ENCODE results near the gene WIPF2.
"Not testable (repeated sequence)": the region's sequence is repeated elsewhere in the genome, so short reads cannot be mapped to it uniquely, and the experiment has no call there.

The WIPF2 gene

GRCh38 chr17:40293363-40293762 lies 74.3 kb downstream of the WIPF2 start:
- H3K4me3 Mint-ChIP-seq, result no peak overlapping the region
- H3K4me1 Mint-ChIP-seq, result peaks cover 30% of the 10 kb centered on the region
- DNase-seq (no peak), ATAC-seq (no peak)
- H3K27me3 Mint-ChIP-seq, result no peaks in the 10 kb centered on the region
- no peaks in the 10 kb centered on the region for H3K9me3 Mint-ChIP-seq
- H3K27ac Mint-ChIP-seq, result no peak overlapping the region

GRCh38 chr17:40295488-40296436 lies 76.7 kb downstream of the WIPF2 start:
- ATAC-seq (peak; percentile 61), DNase-seq (no peak)
- Mint-ChIP-seq H3K4me1 (peaks cover 15% of the 10 kb centered on the region), H3K9me3 (no peaks in the 10 kb centered on the region), H3K4me3 (no peak overlapping the region), H3K27me3 (no peaks in the 10 kb centered on the region), H3K27ac (no peak overlapping the region)

- Mint-ChIP-seq H3K9me3 (no peaks in the 10 kb centered on the region), H3K4me3 (no peak overlapping the region), H3K27ac (no peak overlapping the region), H3K4me1 (peaks cover 14% of the 10 kb centered on the region), H3K27me3 (no peaks in the 10 kb centered on the region)
- ATAC-seq, result no peak
- no peak for DNase-seq
Measured at GRCh38 chr17:40297511-40297910, 78.4 kb downstream of the WIPF2 start.

- no peak for DNase-seq
- Mint-ChIP-seq H3K9me3 (no peaks in the 10 kb centered on the region), H3K4me1 (peaks cover 24% of the 10 kb centered on the region), H3K27ac (no peak overlapping the region), H3K27me3 (no peaks in the 10 kb centered on the region), H3K4me3 (no peak overlapping the region)
- no peak for ATAC-seq
Measured at GRCh38 chr17:40298726-40299125, 79.6 kb downstream of the WIPF2 start.

GRCh38 chr17:40299159-40299757 lies 80.2 kb downstream of the WIPF2 start:
- H3K9me3 Mint-ChIP-seq, H3K4me3 Mint-ChIP-seq, ATAC-seq, DNase-seq, H3K27me3 Mint-ChIP-seq, H3K27ac Mint-ChIP-seq: not testable (repeated sequence)
- H3K4me1 Mint-ChIP-seq, result peaks cover 29% of the 10 kb centered on the region

GRCh38 chr17:40301315-40301714 lies 82.2 kb downstream of the WIPF2 start:
- Mint-ChIP-seq H3K4me1 (peaks cover 26% of the 10 kb centered on the region), H3K27me3 (no peaks in the 10 kb centered on the region), H3K4me3 (no peak overlapping the region), H3K9me3 (no peaks in the 10 kb centered on the region), H3K27ac (peak overlapping the region in 1 of 2 donors; percentile 44)
- DNase-seq (no peak), ATAC-seq (no peak)

- DNase-seq (peak in 1 of 2 donors; percentile 39), ATAC-seq (peak; percentile 56)
- Mint-ChIP-seq H3K4me3 (no peak overlapping the region), H3K4me1 (peaks cover 26% of the 10 kb centered on the region), H3K27me3 (no peaks in the 10 kb centered on the region), H3K27ac (no peak overlapping the region), H3K9me3 (no peaks in the 10 kb centered on the region)
Measured at GRCh38 chr17:40303009-40303657, 84.0 kb downstream of the WIPF2 start.

- ATAC-seq, result no peak
- no peak overlapping the region for H3K4me3 Mint-ChIP-seq
- peaks cover 26% of the 10 kb centered on the region for H3K4me1 Mint-ChIP-seq
- no peaks in the 10 kb centered on the region for H3K27me3 Mint-ChIP-seq
- no peaks in the 10 kb centered on the region for H3K9me3 Mint-ChIP-seq
- DNase-seq, result no peak
- H3K27ac Mint-ChIP-seq, result no peak overlapping the region
Measured at GRCh38 chr17:40303708-40304551, 84.8 kb downstream of the WIPF2 start.

- not testable (repeated sequence) for H3K27ac Mint-ChIP-seq
Measured at GRCh38 chr17:40304552-40304863, 85.4 kb downstream of the WIPF2 start.

GRCh38 chr17:40304866-40305265 lies 85.8 kb downstream of the WIPF2 start:
- not testable (repeated sequence) for ATAC-seq, H3K4me3 Mint-ChIP-seq, DNase-seq, H3K9me3 Mint-ChIP-seq, H3K27ac Mint-ChIP-seq, H3K27me3 Mint-ChIP-seq
- peaks cover 23% of the 10 kb centered on the region for H3K4me1 Mint-ChIP-seq

More at GRCh38 chr17:40304552-40304863, 85.4 kb downstream of the WIPF2 start:
- ATAC-seq, H3K27me3 Mint-ChIP-seq, H3K4me3 Mint-ChIP-seq, H3K9me3 Mint-ChIP-seq, DNase-seq: not testable (repeated sequence)
- H3K4me1 Mint-ChIP-seq, result peaks cover 23% of the 10 kb centered on the region

- ATAC-seq (no peak), DNase-seq (no peak)
- Mint-ChIP-seq H3K4me1 (peaks cover 23% of the 10 kb centered on the region), H3K27me3 (no peaks in the 10 kb centered on the region), H3K27ac (peak overlapping the region; percentile 35 to 42), H3K4me3 (peak overlapping the region; percentile 14 to 24), H3K9me3 (no peaks in the 10 kb centered on the region)
Measured at GRCh38 chr17:40306395-40306794, 87.3 kb downstream of the WIPF2 start.

- ATAC-seq (peak; percentile 32), DNase-seq (no peak)
- no peaks in the 10 kb centered on the region for H3K9me3 Mint-ChIP-seq
- H3K4me1 Mint-ChIP-seq, result peaks cover 22% of the 10 kb centered on the region
- H3K27me3 Mint-ChIP-seq, result no peaks in the 10 kb centered on the region
- H3K27ac Mint-ChIP-seq, result no peak overlapping the region
- H3K4me3 Mint-ChIP-seq, result no peak overlapping the region
Measured at GRCh38 chr17:40307001-40307730, 88.1 kb downstream of the WIPF2 start.

GRCh38 chr17:40307740-40308239 lies 88.7 kb downstream of the WIPF2 start:
- ATAC-seq (no peak), DNase-seq (no peak)
- H3K27ac Mint-ChIP-seq, result no peak overlapping the region
- peaks cover 18% of the 10 kb centered on the region for H3K4me1 Mint-ChIP-seq
- no peaks in the 10 kb centered on the region for H3K27me3 Mint-ChIP-seq
- no peak overlapping the region for H3K4me3 Mint-ChIP-seq
- H3K9me3 Mint-ChIP-seq, result no peaks in the 10 kb centered on the region

- Mint-ChIP-seq H3K4me1 (peaks cover 4% of the 10 kb centered on the region), H3K27ac (peak within 1 kb of the TSS in 1 of 2 donors; percentile 29), H3K9me3 (no peaks in the 10 kb centered on the region), H3K27me3 (no peaks in the 10 kb centered on the region), H3K4me3 (peak within 1 kb of the TSS in 1 of 2 donors; percentile 30)
- ATAC-seq (peak; percentile 62), DNase-seq (peak in 1 of 2 donors; percentile 43)
Measured at GRCh38 chr17:40309031-40309948, 90.2 kb downstream of the WIPF2 start, which contains the start of gene RARA. TSS of gene RARA (plus strand) at chr17:40309180. CDS start at chr17:40331219, 22,039 bp downstream.

All from stimulated activated naive CD8-positive, alpha-beta T cell treated with anti-CD3 and anti-CD28 coated beads, Interleukin-15, amount 100 ng/mL, for 72 hours (primary cell).